GM18511 (cell line): ENCODE results near the gene TMEM119.
"Not testable (repeated sequence)": the region's sequence is repeated elsewhere in the genome, so short reads cannot be mapped to it uniquely, and the experiment has no call there.

Experiments
- ATAC-seq: cut with Tn5 transposase; IDR thresholded peaks from one replicate; pipeline ENCODE4 v1.9.1; 2021; ENCODE audit warnings: mild to moderate bottlenecking, moderate library complexity; ENCODE audit not compliant: unreplicated experiment

TMEM119 gene

DNA sequence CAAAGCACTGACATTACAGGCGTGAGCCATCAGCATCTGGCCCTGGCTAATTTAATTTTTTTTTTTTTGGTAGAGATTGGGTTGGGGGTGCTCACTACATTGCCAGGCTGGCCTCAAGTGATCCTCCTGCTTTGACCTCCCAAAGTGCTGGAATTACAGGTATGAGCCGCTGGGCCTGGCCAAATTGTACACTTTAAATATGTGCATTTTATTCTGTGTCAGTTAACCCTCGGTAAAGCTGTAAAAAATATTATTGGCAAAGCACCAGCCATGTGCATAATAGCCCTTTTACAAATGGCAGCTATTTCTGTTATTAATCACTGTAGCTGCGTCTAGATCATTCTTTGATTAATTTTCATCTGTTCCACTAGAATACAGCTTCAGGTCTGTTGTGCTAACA lies 12.0 kb downstream of the TMEM119 start:
- ATAC-seq: no peak

DNA sequence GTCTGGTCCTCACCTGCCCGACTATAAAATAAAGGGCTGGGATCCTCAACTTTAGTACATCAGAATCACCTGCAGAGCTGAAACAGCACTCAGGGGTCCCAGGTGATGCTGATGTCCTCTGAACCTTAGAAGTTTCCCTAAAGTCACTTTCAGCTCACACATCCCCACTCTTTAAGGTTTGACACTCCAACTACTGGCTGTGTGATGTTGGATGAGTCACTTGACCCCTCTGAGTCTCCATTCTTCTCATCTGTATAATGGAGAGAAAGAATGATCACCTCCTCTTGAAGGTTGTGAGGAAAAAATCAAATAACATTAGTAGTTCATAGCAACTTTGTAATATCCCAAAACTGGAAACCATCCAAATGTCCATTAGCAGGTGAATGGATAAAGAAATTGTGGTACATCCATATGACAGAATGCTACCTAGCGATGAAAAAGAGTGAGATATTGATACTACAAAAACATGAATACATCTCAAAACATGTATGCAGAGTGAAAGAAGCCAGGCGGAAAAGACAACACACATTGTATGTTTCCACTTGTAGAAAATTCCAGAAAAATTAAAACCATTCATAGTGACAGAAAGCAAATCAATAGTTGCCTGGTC lies 13.3 kb downstream of the TMEM119 start:
- no peak for ATAC-seq

DNA sequence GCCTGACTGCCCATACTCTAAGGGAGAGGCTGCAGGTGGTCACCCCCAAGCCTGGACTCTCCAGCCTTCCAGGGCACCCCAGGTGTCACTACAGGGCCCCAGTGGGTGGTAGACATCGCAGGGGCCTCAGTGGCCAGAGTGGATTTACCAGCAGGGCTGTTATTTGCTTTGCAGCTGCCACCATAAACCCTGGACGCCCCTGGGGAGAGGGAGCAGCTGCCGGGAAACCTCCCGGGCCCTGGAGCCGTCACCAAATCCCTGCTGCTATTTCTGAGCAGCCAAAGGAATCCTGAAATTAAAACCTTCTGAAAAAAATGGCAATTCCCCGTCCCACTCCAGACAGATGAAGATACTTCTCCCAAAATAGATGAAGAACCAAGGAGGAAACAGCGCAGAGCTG lies 13.9 kb downstream of the TMEM119 start:
- no peak for ATAC-seq

DNA sequence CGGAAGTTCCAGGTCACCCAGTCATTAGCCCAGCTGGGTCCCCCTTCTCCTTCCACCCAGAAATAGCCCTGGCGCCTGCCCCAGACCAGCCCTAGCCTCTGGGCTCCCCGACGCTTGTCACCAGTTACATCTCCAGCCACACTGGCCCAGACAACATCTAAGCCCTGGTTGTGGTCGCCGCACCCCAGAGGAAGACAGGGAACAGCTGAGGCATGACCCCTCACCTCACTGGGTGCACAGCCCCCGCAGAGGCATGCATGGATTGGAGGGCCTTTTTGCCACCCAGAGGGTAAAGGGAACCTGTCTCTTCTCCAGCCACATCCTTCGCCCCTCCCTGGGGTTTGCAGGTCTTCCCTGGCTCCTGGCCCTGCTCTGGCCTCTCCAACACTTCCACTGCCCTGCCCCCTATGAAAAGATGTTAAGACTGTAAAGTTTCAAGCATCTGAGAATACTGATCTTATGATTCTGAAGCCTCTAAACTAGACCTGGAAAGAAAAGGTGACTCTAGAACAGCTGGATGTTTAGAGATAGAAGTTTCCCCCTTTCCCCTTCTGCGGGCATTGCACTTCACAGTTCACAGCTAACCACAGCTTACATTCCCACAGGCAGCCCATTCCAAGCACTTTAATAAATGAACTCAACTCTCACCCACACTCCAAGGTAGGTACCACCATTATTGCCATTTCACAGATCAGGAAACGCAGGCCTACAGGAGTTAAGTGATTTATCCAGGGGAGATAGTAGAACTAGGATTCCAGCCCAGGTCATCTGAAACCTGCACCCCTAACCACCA lies 14.7 kb downstream of the TMEM119 start:
- no peak for ATAC-seq

DNA sequence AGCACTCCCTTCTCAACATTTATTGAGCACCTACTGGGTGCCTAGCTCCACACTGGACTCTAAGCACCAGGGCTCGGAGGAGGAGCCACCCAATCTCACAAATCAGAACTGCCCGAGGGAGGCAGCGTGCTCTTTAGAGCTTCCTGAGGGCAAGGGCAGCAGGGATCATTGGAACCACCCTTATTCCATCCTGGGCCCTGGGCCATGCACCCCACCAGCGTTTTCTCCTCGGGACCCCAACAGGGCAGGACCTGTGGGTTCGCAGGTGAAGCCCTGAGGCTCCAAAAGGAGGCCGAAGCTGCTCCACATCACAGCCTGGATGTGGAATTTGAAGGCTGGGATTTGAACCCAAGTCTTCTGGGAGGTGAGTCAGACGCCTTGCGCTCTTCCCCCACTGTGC lies 15.4 kb downstream of the TMEM119 start:
- no peak for ATAC-seq

DNA sequence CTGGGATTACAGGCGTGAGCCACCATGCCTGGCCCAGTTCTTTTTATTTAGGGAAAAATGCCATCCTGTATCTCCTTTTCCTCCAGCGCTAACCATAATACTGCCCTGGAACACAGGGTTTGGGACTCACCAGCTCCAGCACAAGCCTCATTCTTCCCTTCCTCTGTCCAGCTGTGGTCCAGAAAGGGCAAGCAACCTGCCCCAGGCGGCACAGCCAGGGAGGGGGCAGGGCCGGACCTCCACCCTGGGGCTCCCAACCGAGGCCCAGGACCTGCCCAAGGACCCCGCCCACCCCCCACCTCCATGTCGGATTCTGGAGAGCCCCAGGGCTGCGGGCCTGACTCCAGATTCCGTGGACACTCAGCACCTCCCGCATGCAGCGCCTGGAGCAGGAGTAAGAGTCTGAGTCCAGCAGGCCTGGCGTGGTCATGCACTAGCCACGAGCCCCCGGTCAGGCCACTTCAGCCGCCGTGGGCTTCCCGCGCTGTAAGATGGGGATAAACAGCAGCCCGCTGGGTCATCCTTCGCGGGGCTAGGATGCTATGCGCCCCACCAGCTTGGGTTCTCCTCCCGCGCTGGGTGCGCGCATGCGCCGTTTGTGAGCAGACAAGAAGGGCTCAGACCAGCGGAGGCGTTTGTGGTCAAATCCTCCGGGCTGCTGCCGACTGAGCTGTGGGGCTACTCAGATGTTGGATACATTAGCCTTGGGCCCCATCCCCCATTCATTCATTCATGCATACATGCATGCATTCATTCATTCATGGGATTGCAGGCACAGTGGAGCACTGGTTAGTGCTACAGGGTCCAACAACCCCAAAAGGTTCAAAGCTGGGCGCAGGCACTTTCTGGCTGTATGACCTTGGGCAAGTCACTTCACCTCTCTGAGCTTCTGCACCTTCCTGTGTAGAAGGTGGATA lies 16.3 kb downstream of the TMEM119 start:
- no peak for ATAC-seq

DNA sequence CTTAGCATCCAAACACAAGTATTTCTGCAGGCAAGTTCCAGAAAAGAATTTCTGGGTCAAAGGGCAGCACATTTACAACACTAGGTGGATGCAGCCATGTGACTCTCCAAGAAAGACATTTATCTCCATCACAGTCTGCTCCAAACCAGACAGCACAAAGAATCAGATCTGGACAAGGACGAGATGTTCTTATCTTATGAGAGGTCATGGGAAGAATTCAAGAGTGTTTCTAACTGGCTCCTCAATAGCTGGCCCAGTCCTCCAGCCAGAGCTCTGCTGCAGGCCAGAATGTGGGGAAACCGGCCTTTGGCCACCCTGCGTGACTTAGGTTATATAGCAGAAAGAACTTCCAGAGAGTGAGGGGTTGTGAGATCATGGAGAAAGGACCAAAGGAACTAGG lies 17.4 kb downstream of the TMEM119 start:
- ATAC-seq: no peak

DNA sequence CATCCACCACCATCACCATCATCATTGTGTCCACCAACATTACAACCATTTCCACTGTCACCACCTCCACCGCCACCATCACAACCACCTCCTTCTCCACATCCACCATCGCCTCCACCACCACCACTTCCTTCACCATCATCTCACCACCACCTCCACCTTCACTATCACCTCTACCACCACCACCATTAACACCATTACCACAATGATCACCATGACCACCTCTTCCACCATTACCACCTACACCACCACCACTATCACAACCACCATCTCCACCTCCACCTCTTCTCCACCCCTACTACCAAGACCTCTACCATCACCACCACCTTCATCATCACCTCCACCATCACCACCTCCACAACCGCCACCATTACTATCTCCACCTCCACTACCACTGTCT lies 19.1 kb downstream of the TMEM119 start:
- ATAC-seq: no peak

DNA sequence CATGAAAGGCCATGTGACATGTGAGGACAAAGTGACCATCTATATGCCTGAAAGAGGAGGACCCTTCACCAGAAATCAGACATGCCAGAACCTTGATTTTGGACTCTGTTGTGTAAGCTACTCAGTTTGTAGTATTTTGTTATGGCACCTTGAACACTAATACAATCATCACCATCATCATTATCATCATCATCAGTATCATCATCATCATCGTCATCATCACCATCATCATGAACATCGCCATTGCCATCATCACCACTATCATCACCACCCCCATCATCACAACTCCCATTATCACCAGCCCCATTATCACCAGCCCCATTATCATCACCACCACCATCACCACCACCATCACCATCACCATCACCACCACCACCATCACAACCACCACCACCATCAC lies 19.6 kb downstream of the TMEM119 start:
- ATAC-seq: no peak

DNA sequence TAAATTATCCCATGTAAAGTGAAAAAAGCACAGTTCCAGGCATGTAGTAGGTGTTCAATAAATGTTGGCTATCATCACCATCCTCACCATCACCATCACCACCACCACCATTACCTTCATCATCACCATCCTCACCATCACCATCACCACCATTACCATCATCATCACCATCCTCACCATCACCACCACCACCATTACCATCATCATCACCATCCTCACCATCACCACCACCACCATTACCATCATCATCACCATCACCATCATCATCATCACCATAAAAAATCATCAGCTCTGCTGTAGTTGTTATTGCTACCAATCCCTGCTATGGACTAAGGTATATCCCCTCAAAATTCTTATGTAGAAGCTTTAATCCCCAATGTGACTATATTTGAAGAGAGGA lies 20.4 kb downstream of the TMEM119 start:
- no peak for ATAC-seq

DNA sequence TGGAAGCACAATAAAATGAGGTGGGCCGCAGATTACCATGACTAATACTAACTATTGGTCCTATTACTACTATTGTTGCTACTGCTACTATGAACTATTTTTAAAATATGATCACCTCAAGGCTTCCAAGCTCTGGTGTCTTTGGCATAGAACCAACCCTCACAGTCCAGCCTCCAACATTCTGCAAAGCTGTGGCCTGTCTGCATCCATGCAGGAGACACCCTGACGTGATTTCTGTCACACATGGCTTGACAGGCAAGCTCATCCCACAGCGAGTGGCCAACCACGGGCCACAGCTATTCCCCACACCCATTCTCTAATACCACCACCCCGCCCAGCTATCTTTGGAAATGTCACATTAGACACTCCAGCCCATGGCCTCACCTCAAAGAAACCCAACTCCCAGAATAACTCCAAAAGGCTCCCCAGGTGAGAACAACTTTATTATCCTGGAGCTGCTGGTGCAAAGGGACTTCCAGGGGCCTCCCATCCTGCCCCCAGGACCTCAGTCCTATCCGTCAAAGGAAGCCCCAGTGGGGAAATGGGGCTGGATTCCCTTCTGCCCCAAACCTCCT lies 21.1 kb downstream of the TMEM119 start:
- peak; percentile 2 for ATAC-seq

DNA sequence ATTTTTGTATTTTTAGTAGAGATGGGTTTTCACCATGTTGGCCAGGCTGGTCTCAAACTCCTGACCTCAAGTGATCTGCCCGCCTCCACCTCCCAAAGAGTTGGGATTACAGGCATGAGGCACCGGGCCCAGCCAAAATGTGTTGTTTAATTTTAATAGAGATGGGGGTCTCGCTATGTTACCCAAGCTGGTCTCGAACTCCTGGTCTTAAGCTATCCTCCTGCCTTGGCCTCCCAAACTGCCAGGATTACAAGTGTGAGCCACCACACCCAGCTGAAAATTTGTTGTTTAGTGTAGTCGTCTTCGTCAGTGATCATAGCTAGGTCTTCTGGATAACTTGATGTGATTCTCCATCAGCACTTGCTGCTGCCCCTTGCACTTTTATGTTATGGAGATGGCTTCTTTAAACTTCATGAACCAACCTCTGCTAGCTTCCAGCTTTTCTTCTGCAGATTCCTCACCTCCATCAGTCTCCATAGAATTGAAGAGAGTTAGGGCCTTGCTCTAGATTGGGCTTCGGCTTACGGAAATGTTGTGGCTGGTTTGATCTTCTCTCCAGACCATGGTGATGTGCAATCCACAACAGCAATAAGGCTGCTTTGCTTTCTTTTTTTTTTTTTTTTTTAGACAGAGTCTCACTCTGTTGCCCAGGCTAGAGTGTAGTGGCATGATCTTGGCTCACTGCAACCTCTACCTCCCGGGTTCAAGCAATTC lies 22.5 kb downstream of the TMEM119 start:
- ATAC-seq: no peak

DNA sequence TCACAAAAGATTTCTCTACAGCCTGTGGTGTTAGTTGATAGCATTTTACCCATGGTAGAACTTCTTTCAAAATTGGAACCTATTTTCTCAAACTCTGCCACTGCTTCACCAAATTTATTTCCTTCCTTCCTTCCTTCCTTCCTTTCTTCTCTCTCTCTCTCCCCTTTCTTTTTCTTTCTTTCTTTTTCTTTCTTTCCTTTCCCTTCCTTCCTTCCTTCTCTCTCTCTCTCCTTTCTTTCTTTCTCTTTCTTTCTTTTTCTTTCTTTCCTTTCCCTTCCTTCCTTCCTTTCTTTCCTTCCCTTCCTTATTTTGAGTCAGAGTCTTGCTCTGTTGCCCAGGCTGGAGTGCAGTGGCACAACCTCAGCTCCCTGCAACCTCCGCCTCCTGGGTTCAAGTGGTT lies 23.6 kb downstream of the TMEM119 start:
- not testable (repeated sequence) for ATAC-seq

DNA sequence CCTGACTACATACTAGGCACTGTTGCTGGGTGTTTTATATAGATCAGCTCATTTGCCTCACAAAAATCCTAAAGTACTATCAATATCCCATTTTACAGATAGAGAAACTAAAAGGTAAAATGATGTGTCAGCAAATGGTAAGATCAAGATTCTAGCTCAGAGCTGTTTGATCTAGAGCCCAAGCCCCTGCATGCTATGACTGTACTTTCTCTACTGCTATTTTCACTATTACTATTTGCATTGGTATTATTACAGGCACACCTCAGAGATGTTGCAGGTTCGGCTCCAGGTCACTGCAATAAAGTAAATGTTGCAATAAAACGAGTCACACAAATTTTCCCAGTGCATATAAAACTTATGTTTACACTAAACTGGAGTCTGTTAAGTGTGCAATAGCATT lies 24.6 kb downstream of the TMEM119 start:
- no peak for ATAC-seq

DNA sequence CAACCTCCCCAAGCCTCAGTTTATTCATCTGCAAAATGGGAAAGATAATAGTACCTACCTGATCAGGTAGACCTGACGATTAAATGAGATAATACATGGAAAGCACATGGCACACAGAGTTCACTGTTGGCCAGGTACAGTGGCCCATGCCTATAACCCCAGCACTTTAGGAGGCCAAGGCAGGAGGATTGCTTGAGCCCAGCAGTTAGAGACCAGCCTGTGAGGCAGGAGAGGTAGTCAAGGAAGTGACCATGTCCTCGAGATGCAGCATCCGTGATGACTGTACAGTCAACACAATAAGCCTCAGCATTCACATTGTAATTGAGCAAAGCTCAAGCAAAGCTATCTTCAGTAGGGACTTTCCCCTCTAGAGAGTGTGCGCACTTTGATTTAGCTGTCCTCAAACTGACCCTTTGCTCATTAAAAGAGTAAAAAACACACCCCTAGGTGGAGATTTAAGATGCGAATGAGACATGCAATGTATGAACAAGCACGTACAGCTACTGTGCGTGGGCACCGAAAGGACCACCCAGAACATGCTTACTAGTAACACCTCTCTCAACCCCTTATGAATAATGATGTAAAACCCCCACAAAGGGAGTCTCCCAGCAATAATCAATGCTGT lies 25.6 kb downstream of the TMEM119 start:
- peak; percentile 28 for ATAC-seq

DNA sequence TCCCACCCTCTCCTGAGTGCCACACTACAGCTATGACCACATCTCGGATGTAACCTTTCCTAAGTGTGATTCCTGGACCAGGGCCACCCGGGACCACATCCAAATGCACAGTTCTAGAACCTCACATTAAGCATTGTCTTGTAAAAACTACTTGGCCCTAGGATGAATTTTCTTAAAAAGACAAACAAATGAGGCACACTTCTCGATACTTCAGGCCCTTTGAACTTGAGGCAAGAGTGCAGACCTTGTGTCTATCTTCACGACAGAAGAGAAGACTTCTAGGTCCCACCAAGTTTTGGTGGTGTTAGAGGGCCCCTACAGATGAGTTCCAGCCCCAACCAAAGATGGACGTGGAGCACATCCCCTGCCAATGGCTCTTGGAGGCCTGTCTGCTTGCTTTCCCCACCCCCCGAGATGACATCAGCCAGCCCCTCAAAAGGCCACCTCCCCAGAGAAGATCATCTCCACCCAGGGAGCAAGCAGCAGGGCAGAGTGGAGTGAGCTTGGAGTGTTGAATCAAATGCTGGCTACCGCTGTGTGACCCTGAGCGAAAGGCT lies 26.2 kb downstream of the TMEM119 start:
- ATAC-seq: no peak

DNA sequence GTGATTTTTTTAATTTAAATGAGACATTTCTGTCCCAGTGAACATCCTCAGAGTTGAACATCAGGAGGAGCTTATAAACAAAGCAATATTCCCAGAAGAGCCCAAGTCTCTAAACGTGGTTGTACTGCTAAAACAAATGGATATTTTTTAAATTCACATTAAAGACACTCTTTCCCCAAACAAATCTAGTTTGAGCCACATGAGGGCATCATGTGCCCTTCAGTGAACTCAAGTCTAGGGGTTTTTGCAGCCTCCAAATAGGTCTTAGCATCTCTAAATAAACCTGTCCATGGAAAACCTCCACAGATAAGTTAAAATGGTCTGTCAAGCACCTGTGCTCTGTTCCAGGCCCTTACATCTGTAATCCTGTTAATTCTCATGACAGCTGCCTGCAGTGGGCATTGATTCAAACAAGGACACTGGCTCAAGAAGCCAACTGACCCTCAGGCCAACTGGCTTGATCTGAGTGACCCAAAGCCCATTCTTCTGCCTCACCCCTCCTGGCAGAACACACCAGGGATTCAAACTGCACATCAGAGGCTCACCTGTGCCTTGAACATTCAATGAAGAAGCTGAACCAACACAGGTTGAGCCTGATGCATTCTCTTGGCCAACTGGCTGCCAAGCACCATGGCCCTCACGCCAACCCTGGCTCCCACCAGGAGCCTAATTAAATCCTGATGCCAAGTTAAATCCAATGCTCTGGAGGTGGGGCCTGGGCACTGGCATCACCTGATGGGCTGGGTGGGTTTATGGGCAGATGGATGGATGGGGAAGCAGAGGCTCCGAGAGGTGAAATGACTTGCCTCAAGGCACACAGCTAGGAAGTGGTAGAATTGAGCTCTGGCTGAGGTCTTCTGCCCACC lies 26.9 kb downstream of the TMEM119 start:
- ATAC-seq: no peak

DNA sequence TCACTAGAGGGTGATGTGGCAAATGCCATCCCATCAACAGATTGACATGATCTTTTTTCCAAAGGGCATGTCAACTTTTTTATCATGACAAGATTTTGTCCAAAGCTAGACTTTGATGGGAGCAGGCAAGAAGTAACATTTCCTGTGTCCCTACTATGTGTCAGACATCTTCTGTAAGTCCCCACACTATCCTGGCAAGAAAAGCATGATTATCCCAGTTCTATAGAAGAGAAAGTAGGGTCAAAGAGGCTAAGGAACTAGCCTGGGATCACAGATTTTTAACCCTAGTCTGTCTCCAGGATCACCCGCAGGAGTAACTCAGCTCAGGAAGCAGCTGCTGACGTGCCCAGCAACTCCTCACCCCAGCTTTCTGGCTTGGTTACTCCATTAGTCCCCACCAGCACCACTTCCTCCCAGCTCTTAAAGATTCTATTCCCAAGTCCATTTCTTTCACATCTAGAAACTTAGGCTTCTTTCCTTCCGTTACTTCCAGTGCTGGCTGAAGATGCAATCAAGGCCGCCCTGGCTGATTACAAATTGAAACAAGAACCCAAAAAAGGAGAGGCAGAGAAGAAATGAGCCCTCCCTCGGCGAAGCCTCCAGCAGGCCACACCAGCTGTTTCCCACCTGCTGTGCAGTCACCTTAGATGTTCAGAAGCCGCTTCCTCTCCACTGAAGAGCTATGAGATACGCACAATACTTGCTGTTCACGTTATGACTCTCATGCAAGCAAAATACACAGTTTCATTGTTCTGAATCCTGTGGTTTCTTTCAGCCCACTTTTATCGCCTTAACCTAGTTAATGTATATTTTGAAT lies 29.3 kb downstream of the TMEM119 start:
- ATAC-seq: peak; percentile 76
